Neuronal stem cell (in vitro differentiated cells): Measurements from ENCODE around the gene C7orf57.

Experiments
- DNase-seq: peaks from one replicate; pipeline ENCODE4 v3.0.0-alpha.2; 2013; ENCODE audit warnings: low spot score
- H2AFZ ChIP-seq: one replicate; pipeline ENCODE4 v1.6.1; 2013; ENCODE audit warnings: mild to moderate bottlenecking, low read length, inconsistent platforms
- H2AK5ac ChIP-seq: 2 replicates; pipeline ENCODE4 v1.6.1; 2013; ENCODE audit warnings: low read depth, mild to moderate bottlenecking, inconsistent platforms, low read length, moderate library complexity, mixed read lengths
- H2BK120ac ChIP-seq: 2 replicates; pipeline ENCODE4 v1.6.1; 2013; ENCODE audit warnings: low read depth, mild to moderate bottlenecking, inconsistent platforms, low read length, moderate library complexity, mixed read lengths
- H2BK12ac ChIP-seq: one replicate; pipeline ENCODE4 v1.6.1; 2013; ENCODE audit warnings: low read length, inconsistent platforms
- H2BK15ac ChIP-seq: 2 replicates; pipeline ENCODE4 v1.6.1; 2013; ENCODE audit warnings: mild to moderate bottlenecking, low read length, inconsistent platforms, mixed read lengths
- H2BK5ac ChIP-seq: one replicate; pipeline ENCODE4 v1.6.1; 2013; ENCODE audit warnings: inconsistent platforms, mild to moderate bottlenecking, low read length, moderate library complexity
- H3K14ac ChIP-seq: one replicate; pipeline ENCODE4 v1.6.1; 2013; ENCODE audit warnings: low read length, inconsistent platforms
- H3K18ac ChIP-seq: 2 replicates; pipeline ENCODE4 v1.6.1; 2013; ENCODE audit warnings: low read length, inconsistent platforms
- H3K23ac ChIP-seq: 2 replicates; pipeline ENCODE4 v1.6.1; 2013; ENCODE audit warnings: low read depth, mild to moderate bottlenecking, mixed read lengths, low read length, inconsistent platforms; ENCODE audit not compliant: poor library complexity
- H3K27ac ChIP-seq: replicated peaks from 3 replicates; pipeline ENCODE4 v1.5.1; 2013; ENCODE audit warnings: low read length, inconsistent platforms
- H3K27me3 ChIP-seq, 3 experiments: 2 replicates each; pipeline ENCODE4 v1.6.1; 2013; ENCODE audit warnings: low read length in 3 of 3, mild to moderate bottlenecking in 2 of 3, inconsistent platforms in 1 of 3, low read depth in 1 of 3, mixed read lengths in 1 of 3, moderate library complexity in 1 of 3; ENCODE audit not compliant: control insufficient read depth in 3 of 3, insufficient read depth in 3 of 3
- H3K36me3 ChIP-seq, 2 donors: replicated peaks in 1 of 2; 2 replicates each; pipeline ENCODE4 v1.6.1; 2013; ENCODE audit warnings: low read length in 2 of 2; ENCODE audit not compliant: control insufficient read depth in 2 of 2, insufficient read depth in 2 of 2
- H3K4ac ChIP-seq: 2 replicates; pipeline ENCODE4 v1.6.1; 2013; ENCODE audit warnings: inconsistent platforms, mild to moderate bottlenecking, low read length, moderate library complexity
- H3K4me1 ChIP-seq, 2 donors: 1 replicate in 1 of 2; 2 replicates in 1 of 2; pipeline ENCODE4 v1.6.1; 2013; ENCODE audit warnings: low read length in 2 of 2, low read depth in 1 of 2; ENCODE audit not compliant: control insufficient read depth in 2 of 2, insufficient read depth in 1 of 2
- H3K4me2 ChIP-seq: one replicate; pipeline ENCODE4 v1.6.1; 2013; ENCODE audit warnings: mild to moderate bottlenecking, low read length, inconsistent platforms; ENCODE audit not compliant: insufficient read depth, poor library complexity, severe bottlenecking
- H3K4me3 ChIP-seq, 2 donors: 2 replicates each; pipeline ENCODE4 v1.5.1; 2013; ENCODE audit warnings: low read length in 2 of 2, mild to moderate bottlenecking in 2 of 2, inconsistent platforms in 1 of 2, moderate library complexity in 1 of 2
- H3K79me1 ChIP-seq: one replicate; pipeline ENCODE4 v1.6.1; 2013; ENCODE audit warnings: low read depth, mild to moderate bottlenecking, inconsistent platforms, low read length, moderate library complexity
- H3K9ac ChIP-seq: one replicate; pipeline ENCODE4 v1.6.1; 2013; ENCODE audit warnings: mild to moderate bottlenecking, low read depth, low read length, inconsistent platforms; ENCODE audit not compliant: poor library complexity
- H3K9me3 ChIP-seq, 2 donors: replicated peaks in 1 of 2; 2 replicates each; pipeline versions ENCODE3 to v1.6.1; 2013; ENCODE audit warnings: low read length in 2 of 2, mild to moderate bottlenecking in 2 of 2, inconsistent platforms in 1 of 2, low read depth in 1 of 2, mixed read lengths in 1 of 2, moderate library complexity in 1 of 2; ENCODE audit not compliant: control insufficient read depth in 2 of 2, insufficient read depth in 1 of 2
- H4K8ac ChIP-seq: one replicate; pipeline ENCODE4 v1.6.1; 2013; ENCODE audit warnings: low read depth, mild to moderate bottlenecking, inconsistent platforms, low read length, moderate library complexity
- H4K91ac ChIP-seq: one replicate; pipeline ENCODE4 v1.6.1; 2013; ENCODE audit warnings: low read length, low read depth, mild to moderate bottlenecking, inconsistent platforms; ENCODE audit not compliant: poor library complexity
- WGBS, 2 donors: extraction: QIAGEN DNeasy Blood & Tissue Kit; methylation state at CpG; one replicate each; pipeline ENCODE4 v1.1.7; 2013; ENCODE audit warnings: missing lambda C conversion rate in 2 of 2, mixed read lengths in 1 of 2; ENCODE audit not compliant: insufficient read length in 2 of 2, insufficient replicate concordance in 1 of 2; ENCODE audit errors: extremely low coverage in 2 of 2; 5-methylcytosine and 5-hydroxymethylcytosine counted together

Gene C7orf57

GRCh38 chr7:48049850-48050249, 14.5 kb downstream of the C7orf57 start:
- Histone ChIP-seq H2BK12ac (no peak overlapping the region), H3K18ac (peak overlapping the region; percentile 23), H4K8ac (no peak overlapping the region), H2AK5ac (no peak overlapping the region), H3K27me3 (peaks cover 0 to 6% (median 0%) of the 10 kb centered on the region in 3 experiments), H3K14ac (peak overlapping the region; percentile 60), H2BK120ac (no peak overlapping the region), H3K4ac (no peak overlapping the region), H3K23ac (no peak overlapping the region), H3K4me2 (no peak overlapping the region), H2AFZ (peak overlapping the region; percentile 49), H3K9me3 (no peaks in the 10 kb centered on the region), H3K4me3 (no peak overlapping the region), H2BK5ac (no peak overlapping the region), H3K79me1 (no peaks in the 10 kb centered on the region), H3K27ac (no peak overlapping the region), H3K36me3 (no peaks in the 10 kb centered on the region), H2BK15ac (no peak overlapping the region), H3K4me1 (no peaks in the 10 kb centered on the region), H3K9ac (no peak overlapping the region), H4K91ac (no peak overlapping the region)
- no CpG with 5 or more reads among the region's 8 CpGs for WGBS, 2 donors
- DNase-seq, result no peak

- no peak overlapping the region for H3K27ac ChIP-seq
- H3K23ac ChIP-seq, result no peak overlapping the region
- WGBS, 2 donors, result no CpG with 5 or more reads among the region's 8 CpGs
- H3K4me1 ChIP-seq, result no peaks in the 10 kb centered on the region
- H2AK5ac ChIP-seq, result no peak overlapping the region
- no peak overlapping the region for H2BK12ac ChIP-seq
- H2BK15ac ChIP-seq, result no peak overlapping the region
- no peak overlapping the region for H3K14ac ChIP-seq
- no peak overlapping the region for H3K4ac ChIP-seq
- no peak overlapping the region for H3K18ac ChIP-seq
- no peak overlapping the region for H2BK5ac ChIP-seq
- no peaks in the 10 kb centered on the region for H3K9me3 ChIP-seq
- H4K91ac ChIP-seq, result no peak overlapping the region
- no peak overlapping the region for H3K9ac ChIP-seq
- no peak for DNase-seq
- no peak overlapping the region for H2AFZ ChIP-seq
- no peak overlapping the region for H2BK120ac ChIP-seq
- H4K8ac ChIP-seq, result no peak overlapping the region
- H3K4me3 ChIP-seq, result no peak overlapping the region
- H3K36me3 ChIP-seq, result no peaks in the 10 kb centered on the region
- H3K27me3 ChIP-seq, result peaks cover 0 to 3% (median 0%) of the 10 kb centered on the region in 3 experiments
- H3K4me2 ChIP-seq, result no peak overlapping the region
- H3K79me1 ChIP-seq, result no peaks in the 10 kb centered on the region
Measured at GRCh38 chr7:48052748-48053147, 17.4 kb downstream of the C7orf57 start.

- Histone ChIP-seq H3K4me3 (no peak overlapping the region), H4K8ac (no peak overlapping the region), H2BK12ac (no peak overlapping the region), H3K4me2 (no peak overlapping the region), H3K18ac (no peak overlapping the region), H2BK15ac (no peak overlapping the region), H3K23ac (no peak overlapping the region), H3K4me1 (no peaks in the 10 kb centered on the region), H3K4ac (no peak overlapping the region), H3K36me3 (no peaks in the 10 kb centered on the region), H3K79me1 (no peaks in the 10 kb centered on the region), H2AK5ac (no peak overlapping the region), H2AFZ (no peak overlapping the region), H3K27ac (no peak overlapping the region), H3K9me3 (no peaks in the 10 kb centered on the region), H3K27me3 (peaks cover 0 to 3% (median 0%) of the 10 kb centered on the region in 3 experiments), H3K14ac (no peak overlapping the region), H3K9ac (no peak overlapping the region), H2BK120ac (no peak overlapping the region), H2BK5ac (no peak overlapping the region), H4K91ac (no peak overlapping the region)
- no peak for DNase-seq
- WGBS, 2 donors, result no CpG with 5 or more reads among the region's 2 CpGs
Measured at GRCh38 chr7:48053736-48054135, 18.4 kb downstream of the C7orf57 start.

GRCh38 chr7:48058990-48059389, 23.6 kb downstream of the C7orf57 start:
- H2AFZ ChIP-seq, result no peak overlapping the region
- no peak overlapping the region for H3K4me3 ChIP-seq
- H3K4me1 ChIP-seq, result peaks cover 0 to 3% of the 10 kb centered on the region in 2 donors
- H4K91ac ChIP-seq, result no peak overlapping the region
- H3K4ac ChIP-seq, result no peak overlapping the region
- no CpG with 5 or more reads among the region's 2 CpGs for WGBS, 2 donors
- H2BK15ac ChIP-seq, result no peak overlapping the region
- no peaks in the 10 kb centered on the region for H3K27me3 ChIP-seq
- H2BK5ac ChIP-seq, result no peak overlapping the region
- no peak overlapping the region for H2BK12ac ChIP-seq
- no peaks in the 10 kb centered on the region for H3K36me3 ChIP-seq
- H3K9ac ChIP-seq, result no peak overlapping the region
- H3K18ac ChIP-seq, result no peak overlapping the region
- H2BK120ac ChIP-seq, result no peak overlapping the region
- no peak for DNase-seq
- no peak overlapping the region for H3K23ac ChIP-seq
- H4K8ac ChIP-seq, result no peak overlapping the region
- no peak overlapping the region for H3K14ac ChIP-seq
- H3K4me2 ChIP-seq, result no peak overlapping the region
- H3K79me1 ChIP-seq, result no peaks in the 10 kb centered on the region
- H3K27ac ChIP-seq, result no peak overlapping the region
- no peak overlapping the region for H2AK5ac ChIP-seq
- H3K9me3 ChIP-seq, result no peaks in the 10 kb centered on the region
